DND-41 (cell line): ENCODE data around the gene MDM1.

Experiments used
- ATAC-seq: fragments of 200-7000 bp; cut with Tn5 transposase; 3 replicates; pipeline ENCODE4 v1.9.1; 2021; ENCODE audit warnings: low read depth; ENCODE audit not compliant: insufficient read depth
- DNase-seq: peaks from one replicate; pipeline ENCODE4 v3.0.0-alpha.2; 2020
- H2AFZ ChIP-seq: 2 replicates; pipeline ENCODE4 v1.6.0; 2012; ENCODE audit warnings: low read depth, low read length
- H3K27ac ChIP-seq: 2 replicates; pipeline ENCODE4 v1.5.1; 2012; ENCODE audit warnings: low read length, inconsistent platforms
- H3K27me3 ChIP-seq: fragments of 200-600 bp; sonication (generic); 2 replicates; pipeline ENCODE4 v1.6.0; 2012; ENCODE audit warnings: low read length, mild to moderate bottlenecking, inconsistent platforms; ENCODE audit not compliant: insufficient read depth, poor library complexity
- H3K36me3 ChIP-seq: 2 replicates; pipeline ENCODE4 v1.5.1; 2012; ENCODE audit warnings: low read length, inconsistent platforms; ENCODE audit not compliant: insufficient read depth
- H3K4me1 ChIP-seq: 2 replicates; pipeline ENCODE4 v1.5.1; 2012; ENCODE audit warnings: mild to moderate bottlenecking, low read length; ENCODE audit not compliant: insufficient read depth
- H3K4me2 ChIP-seq: 2 replicates; pipeline ENCODE4 v1.6.0; 2012; ENCODE audit warnings: mild to moderate bottlenecking, moderate library complexity, low read length, inconsistent platforms; ENCODE audit not compliant: insufficient read depth
- H3K4me3 ChIP-seq, 2 experiments: fragments of 200-600 bp in 1 of 2; shearing (Covaris generic) in 1 of 2; 2 replicates each; pipeline ENCODE4 v1.5.1; 2012 to 2016; ENCODE audit warnings: inconsistent platforms in 2 of 2, low read length in 2 of 2, mild to moderate bottlenecking in 2 of 2, low read depth in 1 of 2, moderate library complexity in 1 of 2
- H3K79me2 ChIP-seq: 2 replicates; pipeline ENCODE4 v1.6.0; 2012; ENCODE audit warnings: low read length, inconsistent platforms; ENCODE audit not compliant: insufficient read depth
- H3K9ac ChIP-seq: 2 replicates; pipeline ENCODE4 v1.6.0; 2012; ENCODE audit warnings: low read depth, mild to moderate bottlenecking, inconsistent platforms, low read length, moderate library complexity
- H3K9me3 ChIP-seq: 2 replicates; pipeline ENCODE4 v1.5.1; 2012; ENCODE audit warnings: low read length, moderate library complexity, mild to moderate bottlenecking, inconsistent platforms; ENCODE audit not compliant: insufficient read depth, severe bottlenecking
- H4K20me1 ChIP-seq: 2 replicates; pipeline ENCODE4 v1.6.0; 2012; ENCODE audit warnings: low read length; ENCODE audit not compliant: insufficient read depth
- CTCF ChIP-seq: IDR thresholded peaks from 2 replicates; pipeline ENCODE4 v1.5.1; 2012; ENCODE audit warnings: borderline replicate concordance, low read length, moderate library complexity, mild to moderate bottlenecking; ENCODE audit not compliant: poor library complexity, severe bottlenecking; ENCODE audit errors: extremely low read depth
- EZH2 ChIP-seq: IDR thresholded peaks from 3 replicates; pipeline ENCODE4 v1.6.1; 2012; ENCODE audit warnings: borderline replicate concordance, low read depth, mild to moderate bottlenecking, moderate library complexity, low read length, inconsistent platforms; ENCODE audit not compliant: severe bottlenecking

MDM1 gene

DNA sequence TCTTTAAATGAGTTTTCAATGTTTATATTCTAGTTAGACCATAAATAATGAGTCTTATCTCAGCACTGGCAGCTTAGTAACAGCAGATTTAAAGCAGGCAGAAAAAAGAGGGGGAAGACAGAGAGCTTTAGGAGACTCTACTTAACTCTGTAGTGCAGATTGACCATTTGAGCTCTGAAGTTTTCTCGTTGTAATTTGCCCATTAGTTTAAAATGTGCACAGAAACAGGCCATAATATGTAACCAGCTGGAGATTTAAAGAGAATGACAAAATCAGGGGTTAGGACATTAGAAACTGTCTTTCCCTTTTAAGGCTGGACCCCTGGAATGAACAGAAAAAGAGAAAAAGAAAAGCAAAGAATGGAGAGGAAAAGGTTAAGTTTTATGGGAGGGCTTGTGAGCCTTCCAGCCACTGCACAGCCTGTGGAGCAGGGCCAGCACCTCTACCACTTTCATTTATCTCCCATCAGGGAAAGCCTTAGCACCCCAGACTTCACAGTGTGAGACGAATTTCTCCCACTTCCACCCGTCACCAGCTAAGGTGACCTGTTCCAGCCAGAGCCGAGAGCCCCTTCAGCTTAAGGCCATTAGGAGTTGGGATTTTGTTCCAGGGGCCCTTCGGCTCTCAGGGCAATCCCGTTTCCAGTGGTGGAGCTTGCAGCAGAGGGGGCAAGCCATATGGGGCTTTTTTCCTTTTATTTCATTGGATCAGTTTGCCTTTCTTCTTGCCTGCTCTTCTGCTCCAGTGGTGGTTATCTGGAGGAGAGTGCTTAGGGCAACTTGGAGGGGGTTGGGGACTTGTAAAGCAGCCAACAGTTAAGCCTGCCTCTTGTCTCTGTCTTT, 86.8 kb downstream of the MDM1 start:
- Histone ChIP-seq H3K36me3 (no peaks in the 10 kb centered on the region), H2AFZ (no peak overlapping the region)
- ATAC-seq, result no peak

More for the DNA sequence above, 86.8 kb downstream of the MDM1 start:
- Histone ChIP-seq H3K27ac (no peak overlapping the region), H3K4me2 (no peak overlapping the region), H3K4me3 (no peak overlapping the region), H3K9ac (no peak overlapping the region), H4K20me1 (no peaks in the 10 kb centered on the region), H3K79me2 (no peaks in the 10 kb centered on the region), H3K9me3 (no peaks in the 10 kb centered on the region), H3K4me1 (peaks cover 14% of the 10 kb centered on the region), H3K27me3 (no peaks in the 10 kb centered on the region)
- DNase-seq, result no peak
- no peak for TF ChIP-seq CTCF
- no peak for TF ChIP-seq EZH2
